HG03108 (cell line): Measurements from ENCODE around the gene PFDN4.

Source experiments
- ATAC-seq: cut with Tn5 transposase; IDR thresholded peaks from one replicate; pipeline ENCODE4 v1.9.1; 2021; ENCODE audit warnings: moderate library complexity; ENCODE audit not compliant: unreplicated experiment

PFDN4 gene

DNA sequence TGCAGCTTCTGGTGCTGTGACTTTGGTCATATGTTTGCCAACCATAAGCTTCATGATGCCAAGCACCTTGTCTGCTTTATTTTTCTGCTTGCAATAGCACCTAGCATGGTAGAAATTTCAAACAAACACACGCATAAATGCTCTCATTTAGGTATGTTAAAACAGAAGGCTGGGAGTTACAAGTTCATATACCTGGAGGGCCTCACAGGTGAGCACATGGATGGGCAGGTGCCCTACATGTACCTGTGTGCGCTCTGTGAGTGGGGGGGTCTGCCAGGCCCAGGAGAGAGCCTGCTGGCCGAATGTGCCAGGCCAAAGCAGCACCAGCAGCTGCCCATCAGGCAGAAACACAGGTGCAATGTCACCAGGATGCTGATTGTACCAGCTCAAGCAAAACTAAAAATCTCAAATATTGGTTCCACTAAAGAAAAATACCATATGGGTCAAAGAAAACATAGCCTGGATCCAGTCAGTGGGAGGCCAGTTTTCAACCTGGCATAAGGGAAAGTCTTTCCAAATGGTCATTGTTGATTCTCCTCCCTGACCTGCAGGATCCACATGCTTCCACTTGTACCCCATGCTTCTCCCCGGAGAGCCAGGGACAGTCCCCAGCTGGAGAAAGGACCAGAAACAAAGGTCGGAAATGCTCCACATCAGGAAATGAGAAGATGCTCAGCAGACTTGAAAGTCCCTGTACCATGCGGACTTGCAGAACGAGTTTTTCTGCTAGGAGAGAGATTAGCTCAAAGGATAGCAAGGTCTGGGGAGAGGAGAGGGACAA is 7.2 kb upstream of the PFDN4 start:
- ATAC-seq: no peak

DNA sequence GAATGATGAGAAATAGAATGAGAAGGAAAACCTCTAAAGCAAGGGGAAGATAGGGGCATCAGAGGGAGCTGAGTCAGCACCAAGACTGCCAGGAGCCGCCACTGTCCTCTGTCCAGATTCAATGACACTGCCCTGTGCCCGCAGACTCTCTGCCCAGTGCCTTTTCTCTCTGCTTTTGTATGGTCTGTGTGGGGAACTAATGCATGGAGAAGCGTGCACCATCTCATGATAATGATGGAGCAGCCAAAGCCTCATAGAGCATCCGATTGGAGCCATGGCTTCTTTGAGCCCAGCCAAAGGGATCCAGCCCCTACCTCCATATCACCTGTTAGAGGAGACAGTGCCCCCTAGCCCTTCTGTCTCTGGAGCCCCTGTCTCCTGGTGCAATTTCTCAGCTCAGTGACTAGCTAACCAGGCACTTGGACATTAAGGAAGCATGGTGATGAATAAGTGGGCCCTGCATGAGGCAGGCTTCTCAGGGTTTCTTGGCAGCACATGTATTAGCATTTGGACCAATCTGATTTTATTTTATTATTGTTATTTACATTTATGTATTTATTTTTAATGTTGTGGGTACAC is 6.5 kb upstream of the PFDN4 start:
- no peak for ATAC-seq

DNA sequence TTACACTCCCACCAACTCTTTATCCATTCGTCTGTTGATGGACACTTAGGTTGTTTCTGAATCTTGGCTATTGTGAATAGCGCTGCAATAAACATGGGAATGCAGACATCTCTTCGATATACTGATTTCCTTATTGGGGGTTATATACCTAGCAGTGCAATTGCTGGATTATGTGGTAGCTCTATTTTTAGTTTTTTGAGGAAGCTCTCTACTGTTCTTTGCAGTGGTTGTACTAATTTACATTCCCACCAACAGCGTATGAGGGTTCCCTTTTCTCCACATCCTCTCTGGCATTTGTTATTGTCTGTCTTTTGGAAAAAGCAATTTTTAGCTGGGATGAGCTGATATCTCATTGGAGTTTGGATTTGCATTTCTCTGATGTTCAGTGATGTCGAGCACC is 4.6 kb upstream of the PFDN4 start:
- ATAC-seq: no peak

DNA sequence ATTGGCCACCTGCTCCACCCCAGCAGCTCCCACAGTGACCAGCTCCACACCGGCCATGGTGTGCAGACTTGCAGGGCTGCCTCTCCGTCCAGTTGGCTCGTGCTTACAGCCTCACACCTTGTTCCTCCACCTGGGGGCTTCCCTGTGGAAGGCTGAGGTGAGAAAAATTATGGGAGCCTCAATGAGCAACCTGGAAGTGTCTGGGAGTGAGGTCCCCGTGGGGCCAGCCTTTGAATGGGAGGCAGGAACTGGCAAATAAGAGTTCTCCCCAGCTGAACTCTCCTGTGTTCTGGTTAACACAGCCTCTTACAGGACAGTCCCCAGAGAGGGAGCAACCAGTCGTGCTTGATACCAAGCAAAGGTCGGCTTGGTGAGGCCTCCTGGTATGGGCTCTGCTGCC is 3.8 kb upstream of the PFDN4 start:
- no peak for ATAC-seq

DNA sequence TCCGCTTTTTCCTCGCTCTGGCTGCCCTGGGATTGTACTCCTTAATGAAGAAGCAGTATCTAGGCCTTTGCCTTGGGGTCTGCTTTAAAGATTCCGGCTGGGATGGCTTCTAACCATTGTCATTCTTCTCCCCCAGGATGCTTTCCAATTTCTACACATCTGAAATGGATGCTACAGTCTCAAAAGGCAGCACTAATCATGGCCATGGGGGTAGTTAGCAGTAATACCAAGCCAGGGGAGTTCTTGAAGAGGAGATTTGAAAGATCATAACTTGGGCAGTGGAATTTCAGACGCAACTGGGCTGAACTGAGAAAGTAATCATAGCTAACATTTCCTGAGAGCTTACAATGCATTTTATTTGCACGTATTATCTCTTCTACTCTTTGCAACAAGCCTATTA is 3.4 kb upstream of the PFDN4 start:
- ATAC-seq: no peak

DNA sequence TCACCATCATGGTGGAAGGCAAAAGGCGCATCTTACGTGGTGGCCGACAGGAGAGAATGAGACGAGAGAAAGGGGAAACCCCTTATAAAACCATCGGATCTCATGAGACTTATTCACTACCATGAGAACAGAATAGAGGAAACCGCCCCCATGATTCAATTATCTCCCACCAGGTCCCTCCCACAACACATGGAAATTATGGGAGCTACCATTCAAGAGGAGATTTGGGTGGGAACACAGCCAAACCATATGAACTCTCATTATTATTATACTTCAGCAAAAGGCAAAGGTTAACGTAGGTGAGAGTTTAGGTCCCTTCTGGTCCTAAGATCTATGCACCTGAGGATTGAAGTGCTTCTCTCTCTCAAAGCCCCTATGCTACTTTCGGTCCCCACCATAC is 2.4 kb upstream of the PFDN4 start:
- no peak for ATAC-seq

DNA sequence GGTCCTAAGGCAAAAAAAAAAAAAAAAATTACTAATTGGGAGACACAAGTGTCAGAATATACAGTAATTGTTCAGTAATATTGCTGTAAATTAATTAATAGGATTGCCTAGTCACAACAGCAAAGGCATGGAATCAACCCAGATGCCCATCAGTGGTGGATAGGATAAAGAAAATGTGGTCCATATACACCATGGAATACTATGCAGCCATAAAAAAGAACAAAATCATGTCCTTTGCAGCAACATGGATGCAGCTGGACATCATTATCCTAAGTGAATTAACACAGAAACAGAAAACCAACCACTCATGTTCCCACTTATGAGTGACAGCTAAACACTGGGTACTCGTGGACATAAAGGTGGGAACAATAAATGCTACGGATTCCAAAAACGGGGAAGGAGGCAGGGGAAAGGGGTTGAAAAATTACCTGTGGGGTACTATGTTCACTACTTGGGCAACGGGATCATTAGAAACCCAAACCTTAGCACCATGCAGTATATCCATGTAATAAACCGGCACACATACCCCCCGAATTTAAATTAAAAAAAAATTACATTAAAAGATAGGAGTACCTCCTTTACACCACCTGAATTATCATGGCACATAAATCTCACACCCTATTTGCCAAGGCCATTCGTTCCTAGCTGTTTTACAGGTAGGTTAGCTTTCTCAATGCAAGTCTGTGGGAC is 689 bp upstream of the PFDN4 start:
- ATAC-seq: no peak

DNA sequence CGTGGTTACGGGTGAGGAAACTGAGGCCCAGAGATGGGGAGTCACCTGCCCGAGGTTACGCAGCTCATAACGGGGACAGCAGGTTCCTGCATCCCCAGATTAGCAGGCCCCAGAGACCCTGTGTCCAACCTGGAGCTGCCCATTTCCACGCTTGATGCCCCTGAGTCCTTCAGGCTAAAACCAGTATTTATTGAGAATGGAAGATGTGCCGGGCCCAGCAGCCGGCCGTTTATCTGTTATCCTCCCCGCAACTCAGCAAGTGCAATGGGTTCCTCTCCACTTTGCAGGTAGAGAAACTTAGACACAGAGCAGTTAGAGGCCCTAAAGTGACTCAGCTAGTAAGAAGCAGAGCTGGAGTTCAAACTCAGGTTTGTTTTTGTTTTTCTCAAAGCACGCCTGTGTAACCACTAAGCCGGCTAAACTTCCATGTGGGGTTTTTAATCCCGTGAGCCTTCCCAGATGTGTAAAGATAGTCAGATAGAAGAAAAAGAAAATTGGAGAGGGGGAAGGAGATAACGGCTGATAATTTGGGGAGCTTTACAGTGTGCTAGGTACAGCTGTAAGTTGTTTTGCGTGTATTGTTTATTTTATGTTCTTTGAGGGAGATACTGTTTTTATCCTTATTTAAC is 775 bp downstream of the PFDN4 start:
- ATAC-seq: no peak

DNA sequence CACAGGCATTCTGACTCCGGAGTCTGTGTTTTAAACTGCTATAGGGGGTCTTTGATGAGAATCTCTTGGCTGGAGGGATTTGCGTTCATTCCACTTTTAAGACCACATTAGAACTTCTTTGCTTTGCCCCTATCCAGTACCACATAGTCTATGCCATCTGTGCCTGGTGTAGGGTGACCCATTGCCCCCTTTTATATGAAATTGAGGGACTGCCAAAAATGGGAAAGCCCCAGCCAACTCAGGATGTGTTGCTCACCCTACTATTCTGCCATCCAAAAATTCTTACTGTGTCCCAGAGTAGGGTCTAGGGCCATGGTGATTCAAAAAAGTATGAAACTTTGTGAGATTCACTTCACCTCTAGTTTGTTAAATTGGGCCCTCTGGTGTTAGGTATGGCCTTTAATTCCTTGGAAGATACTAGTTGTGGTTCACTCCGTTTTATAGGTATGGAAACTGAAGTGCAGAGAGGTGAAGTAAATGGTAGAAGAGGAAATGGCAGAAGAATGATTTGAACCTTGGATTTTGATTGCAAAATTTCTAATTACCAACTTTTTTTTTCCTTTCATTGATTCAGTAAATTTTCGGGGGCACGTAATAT is 1.4 kb downstream of the PFDN4 start:
- no peak for ATAC-seq

DNA sequence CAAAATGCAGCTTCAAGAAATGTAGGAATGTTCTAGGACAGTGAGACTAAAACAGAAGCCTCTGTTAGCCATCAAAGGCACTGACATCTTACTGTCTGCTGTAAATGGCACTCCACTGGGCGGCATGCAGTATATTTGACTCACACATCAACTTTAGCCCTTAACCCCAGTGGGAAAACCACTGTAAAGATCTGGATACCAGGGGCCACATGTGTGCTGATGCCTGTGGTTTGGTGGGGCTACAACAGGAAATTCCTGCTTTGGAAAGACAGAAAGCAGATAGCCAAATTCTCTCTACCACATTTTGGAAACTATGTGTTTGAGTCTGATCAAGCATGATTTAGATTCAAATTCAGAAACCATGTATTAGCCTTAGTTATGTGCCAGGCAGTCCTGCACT is 4.3 kb downstream of the PFDN4 start:
- no peak for ATAC-seq

DNA sequence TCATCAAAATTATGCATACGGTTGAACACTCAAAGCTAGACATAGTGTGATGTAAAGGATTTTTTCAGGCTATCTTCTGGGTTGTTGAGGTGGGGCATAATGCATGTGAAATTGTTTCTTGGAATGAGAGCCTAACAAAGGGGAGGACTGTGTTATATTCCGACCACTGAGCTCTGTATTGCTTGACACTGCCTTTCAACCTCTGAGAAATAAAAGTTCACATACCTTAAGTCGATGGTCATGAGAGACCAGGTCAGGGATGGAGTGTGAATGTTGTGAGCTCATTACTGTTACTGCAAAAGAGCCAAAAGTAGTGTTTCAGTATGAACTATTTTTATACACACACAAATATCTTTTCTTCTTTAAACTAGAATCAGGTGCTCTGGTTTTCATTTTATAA is 5.0 kb downstream of the PFDN4 start:
- ATAC-seq: no peak

DNA sequence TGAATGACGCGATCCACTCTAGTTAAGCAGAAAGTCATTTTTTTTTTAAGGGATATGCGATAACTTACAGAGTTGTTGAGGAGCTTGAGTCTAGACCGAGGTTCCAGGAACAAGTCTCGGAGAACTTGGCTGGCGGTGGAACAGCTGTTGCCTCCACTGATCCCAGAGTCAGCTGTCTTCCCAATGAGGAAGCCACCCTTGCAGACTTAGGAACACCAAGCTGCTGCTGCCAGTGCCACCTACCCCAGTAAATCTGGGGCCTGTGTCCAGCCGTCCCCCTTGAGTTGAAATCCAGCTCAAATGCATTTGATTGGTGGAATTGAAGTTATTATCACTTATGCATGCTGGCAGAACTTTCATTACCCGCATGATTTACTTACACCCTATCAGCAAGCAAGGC is 6.7 kb downstream of the PFDN4 start:
- ATAC-seq: no peak

DNA sequence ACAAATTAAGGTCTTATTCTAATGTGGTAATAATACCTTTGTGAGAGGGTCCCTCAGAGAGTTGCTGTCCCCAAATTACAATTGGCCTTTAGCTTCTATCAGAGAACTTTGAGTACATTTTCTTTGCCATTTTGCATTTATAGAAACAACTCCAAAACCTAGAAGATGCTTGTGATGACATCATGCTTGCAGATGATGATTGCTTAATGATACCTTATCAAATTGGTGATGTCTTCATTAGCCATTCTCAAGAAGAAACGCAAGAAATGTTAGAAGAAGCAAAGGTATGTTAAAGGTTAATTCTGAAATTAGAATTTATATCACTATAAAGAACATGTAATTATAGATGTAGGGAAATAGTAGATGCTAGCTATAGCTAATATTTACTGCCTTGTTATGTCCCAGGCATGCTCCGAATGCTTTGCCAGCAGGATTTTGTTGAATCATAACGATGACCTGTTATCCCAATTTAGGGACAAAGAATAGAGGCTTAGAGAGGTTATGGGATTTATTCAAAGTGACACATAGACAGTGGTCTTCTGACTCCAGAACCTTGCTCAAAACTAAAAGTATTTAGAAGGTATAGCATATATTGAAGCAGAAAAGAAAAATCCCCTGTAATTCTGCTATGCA is 7.4 kb downstream of the PFDN4 start:
- no peak for ATAC-seq

DNA sequence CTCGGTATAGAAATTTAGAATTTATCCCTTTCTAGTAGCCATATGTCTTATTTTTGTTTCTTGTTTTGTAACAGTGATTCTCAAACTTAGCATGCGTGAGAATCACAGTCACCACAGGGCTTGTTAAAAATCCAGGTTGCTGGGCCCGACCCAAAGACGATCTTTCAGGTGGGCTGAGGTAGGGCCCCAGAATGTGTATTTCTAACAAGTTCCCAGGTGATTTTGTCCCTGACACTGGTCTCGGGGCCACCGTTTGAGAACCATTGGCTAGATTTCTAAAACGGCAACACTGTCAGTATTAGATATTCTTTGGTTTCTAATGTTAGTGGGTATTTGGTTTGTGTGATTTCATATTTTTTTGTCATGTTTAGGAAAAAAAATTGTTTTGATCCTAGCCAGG is 9.9 kb downstream of the PFDN4 start:
- no peak for ATAC-seq

DNA sequence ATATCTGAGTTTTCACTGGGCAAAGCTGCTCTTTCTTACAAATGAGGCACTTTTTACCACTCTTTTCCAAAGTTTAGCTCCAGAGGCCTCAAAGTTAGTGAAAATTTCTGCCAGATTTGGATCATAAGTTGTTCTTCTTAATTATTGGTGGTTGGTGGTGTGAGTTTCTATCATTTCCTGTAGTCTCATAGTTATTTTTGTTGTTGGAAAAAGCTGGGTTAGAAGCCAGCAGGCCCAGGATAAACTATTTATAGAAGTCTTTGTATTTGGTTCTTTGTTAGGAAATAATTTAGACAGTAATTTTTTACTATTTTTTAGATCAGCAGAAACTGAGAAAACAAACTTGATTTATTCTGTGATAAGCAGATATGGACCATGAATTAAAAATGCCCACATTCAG is 10.6 kb downstream of the PFDN4 start:
- ATAC-seq: no peak

DNA sequence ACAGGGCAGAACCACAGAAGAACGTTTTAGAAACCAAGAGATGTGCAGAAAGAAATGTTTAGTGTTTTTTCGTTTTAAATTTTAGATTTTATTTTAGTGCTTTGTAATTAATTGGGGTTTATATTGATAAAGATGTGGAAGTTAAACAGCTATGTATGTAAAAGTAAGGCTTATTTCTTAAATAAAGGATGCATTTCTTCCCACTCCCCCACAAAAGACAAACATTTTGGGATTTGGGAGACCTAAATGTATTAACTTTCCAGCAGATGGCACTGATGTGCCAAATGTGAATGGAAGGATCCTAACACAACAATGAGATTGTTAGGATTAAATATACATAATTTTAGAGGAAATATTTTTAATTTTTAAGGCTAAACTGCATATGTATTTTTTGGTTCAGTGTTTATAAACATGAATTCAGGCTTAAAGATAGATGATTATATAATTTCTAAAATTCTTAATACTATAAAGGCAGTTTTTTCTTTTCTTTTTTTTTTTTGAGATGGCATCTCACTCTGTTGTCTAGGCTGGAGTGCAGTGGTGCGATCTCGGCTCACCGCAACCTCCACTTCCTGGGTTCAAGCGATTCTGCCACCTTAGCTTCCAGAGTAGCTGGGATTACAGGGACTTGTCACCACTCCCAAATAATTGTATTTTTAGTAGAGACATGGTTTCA is 12.0 kb downstream of the PFDN4 start:
- ATAC-seq: no peak

DNA sequence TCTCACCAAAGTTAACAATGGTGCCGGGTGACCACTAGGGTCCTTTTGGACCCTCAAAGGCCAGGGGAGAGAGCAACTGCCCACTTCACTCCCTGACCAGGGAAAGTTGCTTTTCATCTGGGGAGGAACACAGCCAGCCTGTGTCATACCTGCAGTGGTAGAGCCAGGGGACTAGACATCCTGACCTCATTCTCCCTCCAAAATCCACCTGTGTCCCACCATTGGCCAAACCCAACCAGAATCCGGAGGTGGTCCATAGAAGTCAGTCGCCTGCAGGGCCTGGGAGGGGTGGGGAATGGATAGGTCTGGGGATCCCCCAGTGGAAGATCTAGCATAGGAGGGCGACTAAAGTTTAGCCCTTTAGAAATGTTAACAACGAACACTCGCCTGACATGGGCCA is 12.8 kb downstream of the PFDN4 start:
- ATAC-seq: no peak

DNA sequence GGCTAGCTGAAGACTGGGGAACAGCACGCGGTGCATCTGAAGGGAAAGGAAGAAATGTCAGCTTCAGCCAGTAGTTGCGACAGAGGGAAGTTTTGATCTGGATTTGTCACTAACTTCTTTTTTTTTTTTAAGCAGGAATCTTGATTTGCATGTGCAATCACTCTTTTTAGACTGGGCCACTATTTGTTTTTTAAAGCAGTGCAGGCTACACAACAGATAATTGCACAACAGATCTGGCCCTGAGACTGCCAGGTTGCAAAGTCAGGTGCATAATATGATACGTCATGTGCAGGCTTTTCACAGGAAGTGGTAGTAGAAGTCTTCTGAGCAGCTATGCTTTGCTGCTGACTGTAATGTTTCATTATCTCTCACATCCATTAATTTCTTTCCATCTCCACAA is 13.5 kb downstream of the PFDN4 start:
- peak; percentile 46 for ATAC-seq

DNA sequence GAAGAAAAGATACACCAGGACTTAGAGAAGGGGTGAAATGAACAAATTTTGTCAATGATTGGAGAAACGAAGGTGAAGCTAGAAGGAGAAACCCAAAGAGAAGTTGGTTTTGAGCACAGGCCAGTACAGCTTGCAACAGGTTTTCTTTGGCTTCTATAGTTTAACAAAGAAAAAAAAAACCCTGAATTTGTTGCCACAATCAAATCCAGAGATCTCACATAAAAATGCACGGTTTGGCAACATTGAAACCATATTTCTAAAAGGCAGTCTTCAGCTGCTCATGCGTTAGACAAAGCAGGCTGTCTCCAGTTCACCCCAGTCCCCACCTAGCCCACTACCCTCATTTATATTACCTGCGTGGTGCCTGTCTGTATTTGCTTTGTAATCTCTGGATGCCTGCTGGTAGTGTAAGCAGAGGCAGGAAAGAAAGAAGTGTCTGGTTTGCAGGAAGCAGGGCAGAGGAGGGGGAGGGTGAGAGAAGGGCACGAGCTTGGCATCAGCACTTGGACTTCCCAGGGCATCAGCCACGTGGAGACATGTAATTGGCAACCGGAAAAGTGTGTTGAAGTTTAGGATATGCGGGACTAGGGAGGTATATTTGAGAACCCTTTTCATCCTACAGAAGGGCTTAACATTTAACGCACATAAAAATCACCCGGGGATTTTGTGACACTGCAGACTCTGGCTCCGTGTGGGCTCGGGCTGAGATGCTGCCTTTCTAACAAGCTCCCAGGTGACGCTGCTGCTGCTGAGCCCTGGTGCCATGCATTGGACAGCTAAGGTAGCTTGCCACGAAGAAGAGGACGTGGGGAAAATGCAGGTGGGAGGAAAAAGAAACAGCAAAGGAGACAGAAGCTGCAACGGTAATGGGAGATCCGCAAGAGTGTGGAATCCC is 14.4 kb downstream of the PFDN4 start:
- ATAC-seq: no peak

DNA sequence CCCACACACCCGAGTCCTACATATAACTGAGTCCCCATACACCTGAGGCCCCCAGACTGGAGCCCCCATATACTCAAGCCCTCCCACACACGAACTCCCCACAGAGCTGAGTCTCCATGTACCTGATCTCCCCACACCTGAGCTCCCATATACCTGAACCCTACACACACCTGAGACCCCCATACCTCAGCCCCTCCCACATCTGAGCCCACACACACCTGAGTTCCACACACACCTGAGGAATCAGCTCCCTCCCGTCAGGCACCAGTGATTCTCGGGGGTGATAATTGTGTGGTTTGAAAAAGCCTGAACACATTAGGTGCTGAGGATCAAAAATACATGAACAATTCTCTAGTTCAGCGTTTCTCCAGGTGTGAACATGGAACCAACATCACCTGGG is 15.4 kb downstream of the PFDN4 start:
- ATAC-seq: no peak
